Activated T-cell treated with anti-CD3 and anti-CD28 coated beads, Interleukin-2, amount 50 U/mL, for 48 hours (primary cell): ENCODE measurements around the gene CCDC88C.
"Not testable (repeated sequence)": the region's sequence is repeated elsewhere in the genome, so short reads cannot be mapped to it uniquely, and the experiment has no call there.

Source experiments
- DNase-seq, 2 experiments: peaks; one replicate each; pipeline ENCODE4 v3.0.0-alpha.2; 2020

The CCDC88C gene

DNA sequence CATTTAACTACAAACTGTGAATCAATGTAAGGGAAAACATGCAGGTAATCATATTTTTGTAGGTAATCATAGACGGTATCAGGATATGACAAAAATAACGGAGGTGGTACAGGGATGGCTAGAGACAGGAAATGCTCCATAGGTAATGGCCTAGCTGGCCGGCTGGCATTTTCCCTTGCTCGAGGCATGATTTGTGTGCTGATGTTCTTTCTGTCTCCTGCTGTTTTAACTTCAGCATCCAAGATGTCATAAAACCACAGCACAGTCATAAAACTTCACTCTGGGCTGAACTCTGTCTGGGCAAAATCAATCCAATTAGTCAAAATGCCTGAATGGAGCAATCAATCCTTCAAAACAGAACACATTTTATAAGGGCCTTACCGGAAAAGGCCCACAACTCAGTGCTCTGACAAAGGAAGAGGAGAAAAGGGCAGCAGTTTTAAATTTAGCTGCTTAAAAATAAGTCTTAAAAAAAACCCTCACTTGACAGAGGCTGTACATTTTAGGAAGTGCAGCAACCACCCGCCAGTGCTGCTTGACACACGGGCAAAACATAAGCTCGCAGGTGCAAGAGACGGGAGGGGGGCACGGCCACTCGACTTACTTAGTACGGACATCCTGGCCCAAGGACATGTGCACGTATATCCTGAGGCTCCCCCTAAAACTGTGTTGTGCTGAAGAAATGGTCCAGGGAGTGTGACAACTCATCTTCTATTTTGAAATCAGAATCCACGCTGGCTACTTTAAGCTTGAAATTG is 132.7 kb downstream of the CCDC88C start:
- no peak for DNase-seq

DNA sequence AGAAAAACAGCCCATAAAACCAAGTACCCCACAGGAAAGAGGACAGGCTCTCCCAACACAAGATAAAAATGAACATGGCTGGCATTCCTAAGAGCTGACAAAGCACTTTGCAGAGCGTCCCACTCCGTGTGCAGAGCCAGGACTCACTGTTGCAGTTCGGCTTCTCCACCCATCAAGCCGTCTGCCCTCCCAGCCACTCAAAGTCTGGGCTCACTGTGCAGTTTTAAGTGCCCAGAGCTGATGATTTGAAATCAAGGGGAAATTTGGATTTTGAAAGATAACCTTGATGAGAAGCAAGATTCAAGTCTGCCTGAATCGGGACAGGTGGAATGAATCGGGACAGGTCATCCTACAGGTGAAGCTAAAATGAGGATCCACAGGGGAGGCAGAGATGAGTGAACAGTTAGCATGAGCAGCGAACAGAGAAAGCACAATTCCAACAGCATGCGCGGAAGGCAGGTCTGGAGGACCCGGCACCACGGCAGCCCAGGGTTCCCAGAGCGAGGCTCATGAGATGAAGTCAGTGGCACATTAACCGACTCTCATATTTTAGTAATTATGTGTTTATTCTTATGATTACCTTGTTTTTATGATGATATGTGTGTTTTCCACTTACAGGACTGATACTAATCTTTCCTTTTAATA is 133.4 kb downstream of the CCDC88C start:
- DNase-seq = no peak

DNA sequence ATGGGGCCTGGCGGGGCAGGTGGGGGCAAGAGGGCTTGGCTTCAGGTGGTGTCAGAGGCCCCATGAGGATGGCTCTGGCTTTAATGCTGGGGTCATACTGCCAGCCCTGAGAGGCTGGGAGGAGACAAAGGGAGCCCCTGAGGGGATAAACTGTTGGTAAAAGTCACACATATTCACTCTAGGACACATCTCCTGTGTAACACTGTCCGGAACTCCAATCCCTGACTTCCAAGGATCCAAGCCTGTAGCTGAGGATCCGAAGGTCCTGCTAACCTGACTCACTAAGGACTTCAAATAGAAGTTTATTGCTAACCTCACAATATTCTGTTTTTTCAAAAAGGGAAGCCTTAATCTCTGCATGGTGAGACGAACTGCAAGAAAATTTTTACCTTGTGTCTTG is 134.0 kb downstream of the CCDC88C start:
- no peak for DNase-seq

DNA sequence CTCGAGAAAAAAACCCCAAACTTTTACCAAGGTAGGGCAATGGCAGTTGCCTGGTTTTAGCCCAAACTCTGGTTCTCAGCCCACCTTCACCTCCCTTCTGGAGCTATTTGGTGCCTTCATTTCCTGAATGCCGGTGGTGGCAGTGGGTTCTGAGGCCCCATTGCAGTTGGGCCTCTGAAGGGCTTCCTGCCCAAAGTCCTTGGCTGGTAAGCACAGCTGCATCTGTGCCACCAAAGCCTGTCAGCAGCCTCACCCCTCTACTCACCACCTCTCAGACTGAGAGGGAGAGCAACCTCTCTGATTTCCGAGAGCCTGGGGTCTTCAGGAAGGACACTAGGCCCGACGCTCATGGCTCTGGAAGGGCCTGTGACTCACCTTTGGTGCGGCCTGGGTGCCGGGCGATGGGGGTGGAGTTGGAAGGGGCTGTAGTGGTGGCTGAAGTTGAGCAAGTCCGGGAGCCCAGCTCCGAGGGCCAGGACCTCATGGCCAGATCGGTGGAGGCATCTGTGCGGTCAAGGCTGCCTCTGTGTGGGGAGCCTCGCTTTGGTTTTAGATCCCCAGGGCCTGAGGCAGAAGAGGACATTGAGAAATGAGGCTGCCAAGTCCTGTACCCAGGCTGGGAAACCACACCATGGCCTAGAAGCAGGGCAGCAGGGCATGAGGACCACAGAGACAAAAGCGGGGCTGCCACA is 134.5 kb downstream of the CCDC88C start:
- DNase-seq = no peak

DNA sequence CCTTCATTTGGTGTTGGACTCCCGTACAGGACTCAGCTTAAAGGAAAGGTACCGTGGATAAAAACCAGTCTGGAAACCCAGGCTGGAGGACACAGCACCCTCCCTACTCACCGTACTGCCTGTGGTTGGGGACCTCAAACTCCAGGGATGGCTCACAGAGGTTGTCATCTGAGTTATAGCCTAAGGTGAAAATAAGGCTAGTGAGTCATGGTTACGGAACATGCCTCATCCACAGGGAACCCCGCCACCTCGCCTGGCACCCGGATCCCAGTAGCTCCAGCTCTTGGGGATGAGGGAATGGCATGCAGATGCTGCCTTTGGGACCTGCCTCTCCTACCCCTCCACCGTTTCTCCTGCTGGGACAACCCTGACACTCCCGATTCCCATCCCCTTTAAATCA is 136.3 kb downstream of the CCDC88C start:
- DNase-seq = no peak

DNA sequence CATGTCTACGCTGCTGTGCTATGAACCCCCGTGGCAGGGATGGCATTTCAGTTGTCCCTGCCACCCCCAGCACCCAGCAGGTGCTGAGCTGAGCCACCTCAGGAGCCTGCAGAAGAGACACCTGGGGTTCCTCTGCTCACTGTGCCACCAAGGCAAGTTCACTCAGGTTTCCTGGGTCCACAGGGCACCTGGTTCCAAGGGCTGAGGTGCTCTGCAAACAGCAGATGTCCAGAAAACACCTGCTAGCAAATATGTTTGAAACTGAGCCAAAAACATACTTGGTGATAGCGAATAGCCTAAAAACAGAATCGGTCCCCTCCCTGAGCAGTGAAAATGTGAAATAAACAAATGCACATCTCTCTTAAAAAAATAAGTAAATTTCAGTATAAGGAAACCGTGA is 137.5 kb downstream of the CCDC88C start:
- DNase-seq = no peak

DNA sequence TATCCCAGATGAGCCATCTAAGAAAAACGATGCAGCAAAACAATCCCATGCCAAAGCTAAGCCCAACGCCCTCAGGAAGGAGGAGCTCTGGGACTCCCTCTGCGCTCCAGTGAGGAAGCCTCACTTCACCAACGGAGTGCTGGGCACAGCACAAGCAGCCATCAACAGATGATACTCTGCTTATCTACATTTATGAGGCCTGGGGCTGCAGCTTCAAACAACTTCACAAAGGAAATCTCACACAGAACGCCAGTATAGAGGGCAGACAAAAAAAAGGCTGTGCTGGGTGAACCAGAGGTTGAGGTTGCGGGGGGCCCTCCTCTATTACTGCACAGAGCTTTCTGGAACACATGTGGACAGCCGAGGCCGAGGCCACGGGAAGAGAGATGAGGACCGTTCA is 138.3 kb downstream of the CCDC88C start:
- DNase-seq = no peak

DNA sequence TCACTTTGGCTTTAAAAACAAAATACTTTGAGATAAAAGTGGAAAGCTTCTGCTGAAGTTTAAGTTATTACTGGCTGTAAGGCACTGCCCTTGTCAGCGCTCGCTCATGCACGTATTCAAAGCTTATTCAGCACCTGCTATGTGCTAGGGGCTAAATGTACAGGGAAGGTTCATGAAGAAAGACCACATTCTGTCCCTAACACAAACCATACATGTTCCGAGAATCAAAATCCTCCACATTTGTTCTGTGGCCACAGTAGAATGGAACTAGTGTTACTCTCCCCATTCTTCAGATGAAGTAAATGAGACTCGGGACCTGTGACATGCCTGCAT is 139.3 kb downstream of the CCDC88C start:
- no peak for DNase-seq

DNA sequence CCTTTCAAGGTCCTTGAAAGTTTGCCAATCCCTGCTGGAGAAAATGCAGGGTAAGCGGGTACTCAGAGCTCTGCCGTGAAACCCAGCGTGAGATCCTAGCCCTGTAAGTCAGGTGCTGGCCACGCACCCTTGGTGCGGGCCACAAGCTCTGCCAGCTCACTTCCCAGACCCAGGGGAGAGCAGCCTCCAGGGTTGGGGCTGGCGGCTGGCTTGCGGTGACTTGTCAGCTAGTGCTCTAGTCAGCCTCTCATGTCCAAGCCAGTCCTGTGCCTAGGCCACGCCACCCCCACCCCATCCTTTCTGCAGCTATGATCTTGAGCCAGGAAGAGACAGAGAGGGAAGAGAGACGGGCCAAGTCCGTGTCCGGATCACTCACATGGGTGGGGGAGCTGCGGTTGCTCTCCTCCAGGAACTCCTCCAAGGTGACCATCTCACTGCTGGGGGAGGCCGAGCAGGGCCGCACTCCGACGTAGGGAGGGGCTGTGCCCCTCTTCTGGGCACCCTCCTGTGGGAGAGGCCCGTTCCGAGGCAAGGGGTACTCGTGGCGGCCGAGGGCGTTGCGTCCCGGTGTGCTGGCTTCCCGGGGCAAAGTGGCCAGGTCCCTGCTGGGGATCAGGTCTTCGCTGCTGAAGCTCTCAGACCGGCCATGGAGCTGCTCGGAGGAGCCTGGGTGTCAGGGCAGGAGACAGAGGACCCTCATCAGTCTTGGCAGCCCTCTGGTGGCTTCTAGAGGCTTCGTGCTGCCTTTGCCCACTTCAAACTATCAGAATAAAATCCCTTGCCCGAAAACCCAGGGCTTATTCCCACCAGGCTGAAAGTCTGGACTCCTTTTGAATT is 139.9 kb downstream of the CCDC88C start:
- no peak for DNase-seq

DNA sequence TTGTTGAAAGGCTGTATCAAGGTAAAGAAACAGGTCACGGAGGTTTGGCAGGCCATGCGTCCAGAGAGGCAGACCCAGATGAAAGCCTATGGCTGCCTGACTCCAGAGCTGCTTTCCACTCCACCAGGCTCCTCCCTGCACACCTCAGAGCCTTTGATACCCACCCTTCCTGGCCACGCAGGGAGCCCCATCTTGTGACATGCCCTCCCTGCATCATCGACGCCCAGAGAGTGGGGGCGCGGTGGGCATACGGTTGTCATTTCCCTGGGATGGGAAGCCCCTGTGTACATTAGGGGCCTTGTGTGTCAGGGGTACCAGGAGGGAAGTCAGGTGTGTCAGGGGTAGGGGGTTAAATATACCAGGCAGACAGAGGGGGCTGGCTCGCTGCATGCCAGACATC is 142.8 kb downstream of the CCDC88C start:
- DNase-seq = no peak

DNA sequence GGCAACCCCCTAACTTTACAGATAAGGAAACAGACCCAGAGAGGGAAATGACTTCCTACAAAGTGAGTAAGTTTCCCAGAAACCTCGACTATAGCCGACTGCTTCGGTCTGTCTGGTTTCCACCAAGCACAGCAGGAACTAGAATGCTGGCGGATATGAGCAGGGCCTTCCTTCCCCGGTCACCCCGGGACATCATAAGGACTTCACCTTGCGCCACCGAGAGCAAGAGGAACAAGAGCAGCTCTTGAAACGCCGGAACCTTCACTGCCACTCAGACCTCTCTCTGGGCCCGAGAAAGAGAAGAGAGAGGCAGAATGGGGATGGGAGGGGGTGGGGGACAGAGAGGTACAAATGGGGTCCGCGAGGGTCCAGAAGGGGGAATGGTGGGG is 143.7 kb downstream of the CCDC88C start:
- no peak for DNase-seq

DNA sequence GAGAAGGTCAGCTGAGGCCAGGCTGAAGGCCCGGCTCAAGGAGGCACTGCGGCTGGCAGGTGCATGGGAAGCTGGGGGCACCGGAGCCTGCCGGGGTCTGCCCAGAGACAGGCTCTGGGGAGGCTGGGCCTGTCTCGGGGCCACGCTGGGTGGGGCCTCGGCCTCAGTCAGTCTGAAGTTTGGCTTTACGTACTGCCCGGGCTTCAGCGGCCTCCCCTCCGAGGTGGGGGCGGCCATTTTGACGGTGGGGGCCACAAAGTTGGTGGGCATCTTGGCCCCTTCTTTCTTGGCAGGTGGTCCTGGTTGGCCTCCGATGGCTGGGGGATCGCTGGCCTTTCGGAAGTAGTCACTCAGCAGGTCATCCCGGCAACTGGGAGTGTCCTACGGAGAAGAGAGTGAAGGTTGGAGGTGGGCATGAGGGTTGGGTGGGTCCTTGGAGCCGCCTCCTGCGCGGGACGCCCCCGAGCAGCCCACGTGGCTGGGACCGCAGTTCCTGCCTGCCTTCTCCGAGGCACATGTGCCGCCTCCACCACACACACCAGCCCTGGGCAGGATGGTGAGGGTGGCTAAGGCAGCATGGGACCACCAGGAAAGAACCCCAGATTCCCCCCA is 144.2 kb downstream of the CCDC88C start:
- DNase-seq = no peak

DNA sequence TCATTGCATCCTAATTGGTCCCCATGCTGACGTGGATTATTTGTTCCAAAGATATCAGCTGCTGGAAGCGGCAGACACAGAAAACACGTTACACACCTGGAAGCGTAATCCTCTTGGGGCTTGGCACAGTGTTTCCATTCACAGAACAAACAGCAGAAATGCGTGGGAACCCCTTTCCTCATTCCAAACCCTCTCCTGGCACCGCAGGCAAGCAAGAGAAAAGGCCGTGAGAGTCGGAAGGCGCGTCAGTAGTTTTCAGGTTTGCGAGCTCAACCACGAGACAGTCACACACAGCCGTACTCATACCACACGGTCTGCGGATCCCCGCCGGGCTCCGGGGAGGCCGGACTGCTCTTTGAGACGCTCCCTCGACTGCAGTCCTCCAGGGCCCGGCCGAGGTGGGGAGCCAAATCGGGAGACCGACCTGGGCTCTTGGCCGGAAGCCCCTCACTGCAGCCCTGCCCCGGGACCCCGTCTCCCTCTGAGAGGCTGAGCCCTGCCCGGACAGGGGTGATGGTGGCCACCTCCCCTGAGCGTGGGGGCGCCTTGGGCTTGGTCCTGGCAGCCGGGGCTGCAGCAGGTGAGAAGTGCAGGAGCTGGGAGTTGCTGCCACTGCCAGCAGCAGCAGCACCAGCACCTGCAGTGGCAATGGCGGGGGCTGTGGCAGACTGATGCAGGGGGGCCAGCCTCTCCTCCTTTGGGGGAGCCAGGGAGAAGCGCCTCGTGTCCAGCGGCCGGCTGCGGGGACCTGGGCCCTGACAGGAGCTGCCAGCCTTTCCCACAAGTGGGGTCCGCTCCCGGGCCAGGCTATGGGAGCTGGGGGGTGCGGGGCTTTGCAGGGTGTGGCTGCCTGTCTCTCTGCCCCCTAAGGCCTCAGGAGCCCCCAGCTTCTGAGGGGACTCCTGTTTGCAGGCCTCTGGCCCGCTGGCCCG is 145.0 kb downstream of the CCDC88C start:
- no peak for DNase-seq

DNA sequence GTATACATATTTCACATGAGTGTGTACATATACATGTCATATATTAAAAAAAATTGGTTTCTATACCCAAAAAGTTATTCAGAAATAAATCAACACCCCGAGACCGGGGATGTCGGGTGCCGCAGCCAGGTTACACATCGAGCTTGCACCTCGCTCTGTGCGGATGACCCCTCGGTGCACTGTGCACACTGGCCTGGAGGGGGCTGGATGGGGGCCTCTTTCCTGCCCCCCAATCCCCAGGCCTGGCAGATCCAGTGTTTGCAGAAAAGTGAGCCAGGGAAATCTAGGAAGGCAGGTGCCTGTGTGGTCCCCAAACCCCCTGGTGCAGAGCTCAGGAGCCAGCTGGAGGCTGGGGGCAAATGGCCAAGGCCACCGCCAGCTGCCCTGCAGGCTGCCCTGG is 146.0 kb downstream of the CCDC88C start:
- DNase-seq = no peak

DNA sequence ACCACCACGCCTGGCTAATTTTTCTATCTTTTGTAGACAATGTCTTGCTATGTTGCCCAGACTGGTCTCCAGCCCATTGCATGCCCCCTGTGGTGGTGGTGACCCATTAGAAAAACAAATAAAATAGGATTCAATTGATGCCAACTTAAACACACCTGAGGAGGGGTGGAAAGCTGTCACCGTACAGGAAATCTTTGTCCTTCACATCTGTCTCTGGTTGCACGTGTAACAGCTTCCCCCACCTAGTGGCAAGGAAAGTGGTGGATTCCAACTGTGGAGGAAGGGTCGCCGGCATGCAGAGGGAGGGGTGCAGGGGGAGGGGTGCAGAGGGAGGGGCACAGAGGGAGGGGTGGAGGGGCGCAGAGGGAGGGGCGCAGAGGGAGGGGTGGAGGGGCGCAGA is 147.0 kb downstream of the CCDC88C start:
- DNase-seq = no peak

DNA sequence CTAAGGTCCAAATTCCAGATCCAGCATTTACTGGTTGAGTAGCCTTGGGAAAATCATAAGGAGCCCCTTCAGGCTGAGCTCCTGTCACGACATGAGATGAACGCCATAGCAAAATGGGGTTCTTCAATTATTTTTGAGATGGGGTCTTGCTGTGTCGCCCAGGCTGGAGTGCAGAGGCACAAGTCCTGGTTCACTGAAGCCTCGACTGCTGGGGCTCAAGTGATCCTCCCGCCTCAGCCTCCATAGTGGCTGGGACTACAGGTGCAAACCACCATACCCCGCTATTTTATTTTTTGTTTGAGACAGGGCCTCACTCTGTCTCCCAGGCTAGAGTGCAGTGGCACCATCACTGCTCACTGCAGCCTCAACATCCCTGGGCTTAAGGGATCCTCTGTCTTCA is 147.4 kb downstream of the CCDC88C start:
- DNase-seq = no peak

DNA sequence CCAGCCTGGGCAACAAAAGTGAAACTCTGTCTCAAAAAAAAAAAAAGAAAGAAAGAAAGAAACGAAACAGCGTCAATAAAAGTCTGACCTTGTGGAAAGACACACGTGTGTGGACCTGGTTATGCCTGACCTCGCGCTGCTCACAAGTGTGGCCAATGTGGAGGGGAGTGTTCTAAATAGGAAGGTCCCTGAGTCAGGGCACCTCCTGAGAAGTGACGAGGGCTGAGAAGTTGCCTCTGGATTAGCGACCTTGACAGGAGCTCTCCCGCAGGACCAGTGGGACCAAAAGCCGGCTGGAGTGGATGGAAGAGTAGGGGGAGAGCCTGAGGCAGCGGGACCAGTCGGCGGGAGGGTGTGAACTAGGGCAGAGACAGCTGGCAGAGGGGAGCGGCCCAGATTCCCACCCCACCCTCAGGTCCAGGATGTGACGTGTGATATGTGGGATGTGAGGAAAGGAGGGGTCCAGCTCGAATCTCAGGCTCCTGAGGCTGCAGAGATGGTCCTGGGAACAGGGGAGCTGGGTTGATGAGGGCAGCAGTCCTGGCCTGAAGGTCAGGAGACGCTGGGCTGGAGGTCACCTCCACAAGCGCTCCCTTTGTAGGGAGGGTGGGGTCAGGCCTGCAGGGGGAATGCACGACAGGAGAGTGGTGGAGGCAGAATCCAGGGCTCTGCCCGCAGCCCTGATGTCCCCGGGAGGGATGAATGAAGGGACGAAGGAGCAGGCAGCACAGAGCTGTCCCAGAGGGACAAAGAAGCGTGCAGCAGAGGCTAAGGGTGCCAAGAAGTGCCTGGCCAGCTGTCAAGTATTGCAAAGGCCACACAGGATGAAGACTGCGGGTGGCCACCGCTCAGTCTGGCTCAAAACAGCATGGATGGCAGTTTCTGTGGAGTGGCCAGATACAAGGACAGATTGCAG is 148.3 kb downstream of the CCDC88C start:
- DNase-seq = no peak

DNA sequence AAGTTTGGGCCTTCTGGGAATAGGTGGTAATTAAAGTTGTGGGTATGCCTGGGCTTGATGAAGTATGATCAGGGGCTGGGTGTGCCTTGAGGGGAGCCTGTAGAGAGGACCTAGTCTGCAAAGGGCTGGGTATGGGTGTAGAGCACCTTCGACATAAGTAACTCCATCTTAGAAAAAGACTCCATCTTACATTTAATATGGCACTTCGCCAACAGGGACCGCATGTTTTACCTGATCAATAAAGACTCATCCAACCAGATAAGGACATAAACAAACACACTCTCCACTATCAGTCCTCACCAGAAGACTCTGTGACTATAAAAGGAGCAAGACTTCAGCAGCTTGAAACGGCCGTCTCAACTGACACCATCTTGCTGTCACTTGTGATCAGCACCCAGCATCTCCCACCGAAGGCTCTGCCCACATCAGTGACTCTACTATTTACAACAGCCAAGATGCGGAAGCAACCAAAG is 149.6 kb downstream of the CCDC88C start:
- no peak for DNase-seq

DNA sequence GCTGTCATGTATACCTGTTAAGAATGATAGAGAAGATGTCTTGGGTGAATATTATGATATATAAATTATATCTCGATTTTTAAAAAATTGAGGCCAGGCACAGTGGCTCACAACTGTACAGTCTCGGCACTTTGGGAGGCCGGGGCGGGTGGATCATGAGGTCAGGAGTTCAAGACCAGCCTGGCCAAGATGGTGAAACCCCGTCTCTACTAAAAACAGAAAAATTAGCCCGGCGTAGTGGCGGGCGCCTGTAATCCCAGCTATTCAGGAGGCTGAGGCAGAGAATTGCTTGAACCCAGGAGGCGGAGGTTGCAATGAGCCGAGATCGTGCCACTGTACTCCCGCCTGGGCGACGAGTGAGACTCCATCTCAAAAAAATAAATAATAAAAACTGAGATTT is 151.3 kb downstream of the CCDC88C start:
- not testable (repeated sequence) for DNase-seq

DNA sequence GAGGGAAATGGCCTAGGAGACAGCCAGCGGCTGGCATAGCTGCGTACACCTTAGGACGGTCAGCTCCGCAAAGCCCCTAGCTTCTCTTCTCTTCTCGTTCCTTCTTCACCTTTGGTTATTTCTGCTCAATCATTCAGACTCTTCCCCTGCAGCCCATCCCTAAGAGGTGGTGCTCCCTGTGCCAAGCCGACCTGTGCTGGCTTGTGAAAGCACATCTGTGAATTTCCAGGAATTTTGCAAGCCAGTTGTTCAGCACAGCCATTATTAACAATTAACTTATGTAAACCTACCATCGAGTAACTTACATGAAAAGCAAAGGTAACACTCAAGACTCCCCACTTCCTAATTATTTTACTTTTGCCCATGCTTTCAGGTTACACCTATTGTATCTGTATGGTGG is 152.2 kb downstream of the CCDC88C start:
- no peak for DNase-seq
